Right lobe of liver (tissue), 6 donors: ENCODE measurements around the gene CDH4. TPM values are rescaled to one million over a fixed set of nuclear protein-coding genes. Genes with fewer than 3 reads are reported as not detected.

Experiments
- ATAC-seq, 4 donors: fragments of 200-7000 bp; cut with Tn5 transposase; one replicate each; pipeline ENCODE4 v1.9.1; 2020; ENCODE audit warnings: mild to moderate bottlenecking in 4 of 4, moderate library complexity in 4 of 4
- DNase-seq, 3 donors: peaks; one replicate each; pipeline ENCODE4 v3.0.0-alpha.2; 2020
- H3K27ac ChIP-seq, 3 donors: fragments of 200-600 bp; one replicate each; pipeline ENCODE4 v1.8.0; 2022
- H3K27me3 ChIP-seq, 2 donors: fragments of 200-600 bp; one replicate each; pipeline ENCODE4 v1.8.0; 2022
- H3K36me3 ChIP-seq, 4 donors: fragments of 200-600 bp; sonication (generic) in 1 of 4; one replicate each; pipeline versions ENCODE4 v1.5.1 to v1.8.0; 2017 to 2022; ENCODE audit warnings: control low read depth in 1 of 4
- H3K4me1 ChIP-seq, 4 donors: fragments of 200-600 bp; sonication (generic) in 1 of 4; one replicate each; pipeline versions ENCODE4 v1.5.1 to v1.8.0; 2017 to 2022; ENCODE audit warnings: control low read depth in 1 of 4
- H3K4me3 ChIP-seq, 3 donors: fragments of 200-600 bp; one replicate each; pipeline ENCODE4 v1.8.0; 2022
- H3K9me3 ChIP-seq, 4 donors: fragments of 200-600 bp; sonication (generic) in 1 of 4; one replicate each; pipeline versions ENCODE4 v1.5.1 to v1.8.0; 2017 to 2022; ENCODE audit warnings: control low read depth in 1 of 4
- CTCF ChIP-seq, 4 donors: fragments of 200-600 bp in 3 of 4; fragments of 450-650 bp in 1 of 4; IDR thresholded peaks; one replicate each; pipeline versions ENCODE4 v1.5.1 to v1.8.0; 2016 to 2022; ENCODE audit warnings: antibody characterized with exemption in 4 of 4, mild to moderate bottlenecking in 2 of 4
- POLR2A ChIP-seq: fragments of 450-650 bp; IDR thresholded peaks from one replicate; pipeline ENCODE4 v1.6.1; 2017; ENCODE audit warnings: antibody characterized with exemption, mild to moderate bottlenecking
- WGBS: methylation state at CpG from one replicate; pipeline ENCODE4 v1.1.6; 2018; ENCODE audit warnings: low coverage, low lambda C conversion rate; ENCODE audit not compliant: insufficient coverage; ENCODE audit errors: missing lambda C conversion rate; 5-methylcytosine and 5-hydroxymethylcytosine counted together
- intact Hi-C, 2 donors: fragments of 100-400 bp; cut with DNase I; formaldehyde crosslinking; loops; one replicate each; pipeline versions ENCODE4 v1.11.2 to v1.14.1; 2022
- total RNA-seq, 6 experiments: library from RNA; depleted of rRNA in 2 of 6; stranded (reverse); fragments of >200 nt in 2 of 6; fragmentation: NEBNext Ultra II Directional in 3 of 6; extraction: Animal tissue kit (Norgen Biotek cat#: 25700) in 3 of 6; gene quantifications; one replicate each; pipeline versions ENCODE4 v1.1.0 to v1.2.4, GENCODE V29; 2016 to 2023
- donor health status: DM: no; HTN: yes; CAD: no.
- donor health status: DM: no; HTN: no; CAD: no.
- donor health status: DM: no; HTN: no; CAD: no.
- donor health status: DM: no; HTN: yes; CAD: no.
- donor health status: DM: no; HTN: yes; CAD: no.

The CDH4 gene
- total RNA-seq, 6 experiments from 2014 or later = 0.02 to 0.14 (median 0.09) TPM; not detected in 3

- no peak for DNase-seq
- H3K4me3 ChIP-seq = no peak overlapping the region
- no peaks in the 10 kb centered on the region for H3K27me3 ChIP-seq
- WGBS = 60% methylated on average over 1 of the region's 20 CpGs
- no peaks in the 10 kb centered on the region for H3K36me3 ChIP-seq
- ATAC-seq = no peak
- H3K9me3 ChIP-seq = no peaks in the 10 kb centered on the region
- intact Hi-C loops = no loop called here
- H3K4me1 ChIP-seq = no peaks in the 10 kb centered on the region
- no peak overlapping the region for H3K27ac ChIP-seq
- TF ChIP-seq CTCF (IDR thresholded peaks at IDR 0.05) = no peak
These were observed 620.4 kb downstream of the CDH4 start for GRCh38 chr20:61872371-61872900.

- H3K9me3 ChIP-seq = no peaks in the 10 kb centered on the region
- H3K4me1 ChIP-seq = no peaks in the 10 kb centered on the region
- intact Hi-C loops = no loop called here
- no peaks in the 10 kb centered on the region for H3K36me3 ChIP-seq
- ATAC-seq (no peak), DNase-seq (no peak)
- TF ChIP-seq CTCF (IDR thresholded peaks at IDR 0.05) (no peak), POLR2A (no peak)
- H3K27ac ChIP-seq = no peak overlapping the region
- H3K27me3 ChIP-seq = no peaks in the 10 kb centered on the region
- no peak overlapping the region for H3K4me3 ChIP-seq
- WGBS = no CpG with 5 or more reads among the region's 38 CpGs
These were observed 621.8 kb downstream of the CDH4 start for GRCh38 chr20:61873651-61874420.

- Histone ChIP-seq H3K27ac (no peak overlapping the region), H3K4me3 (no peak overlapping the region), H3K4me1 (no peaks in the 10 kb centered on the region), H3K27me3 (no peaks in the 10 kb centered on the region), H3K36me3 (no peaks in the 10 kb centered on the region), H3K9me3 (no peaks in the 10 kb centered on the region)
- TF ChIP-seq POLR2A (no peak), CTCF (IDR thresholded peaks at IDR 0.05) (no peak)
- DNase-seq = no peak
- intact Hi-C loops = no loop called here
- WGBS = 48% methylated on average over 5 of the region's 27 CpGs
- ATAC-seq = no peak
These were observed 622.5 kb downstream of the CDH4 start for GRCh38 chr20:61874421-61875068.

GRCh38 chr20:61875221-61875885 is 623.3 kb downstream of the CDH4 start:
- WGBS = 65% methylated on average over 4 of the region's 25 CpGs
- Histone ChIP-seq H3K36me3 (no peaks in the 10 kb centered on the region), H3K9me3 (no peaks in the 10 kb centered on the region), H3K4me1 (no peaks in the 10 kb centered on the region), H3K4me3 (no peak overlapping the region), H3K27me3 (no peaks in the 10 kb centered on the region), H3K27ac (no peak overlapping the region)
- ATAC-seq (no peak), DNase-seq (no peak)
- TF ChIP-seq POLR2A (no peak), CTCF (IDR thresholded peaks at IDR 0.05) (no peak)
- intact Hi-C loops = no loop called here
